ENCODE results near the gene EHD4.

EHD4 gene

DNA sequence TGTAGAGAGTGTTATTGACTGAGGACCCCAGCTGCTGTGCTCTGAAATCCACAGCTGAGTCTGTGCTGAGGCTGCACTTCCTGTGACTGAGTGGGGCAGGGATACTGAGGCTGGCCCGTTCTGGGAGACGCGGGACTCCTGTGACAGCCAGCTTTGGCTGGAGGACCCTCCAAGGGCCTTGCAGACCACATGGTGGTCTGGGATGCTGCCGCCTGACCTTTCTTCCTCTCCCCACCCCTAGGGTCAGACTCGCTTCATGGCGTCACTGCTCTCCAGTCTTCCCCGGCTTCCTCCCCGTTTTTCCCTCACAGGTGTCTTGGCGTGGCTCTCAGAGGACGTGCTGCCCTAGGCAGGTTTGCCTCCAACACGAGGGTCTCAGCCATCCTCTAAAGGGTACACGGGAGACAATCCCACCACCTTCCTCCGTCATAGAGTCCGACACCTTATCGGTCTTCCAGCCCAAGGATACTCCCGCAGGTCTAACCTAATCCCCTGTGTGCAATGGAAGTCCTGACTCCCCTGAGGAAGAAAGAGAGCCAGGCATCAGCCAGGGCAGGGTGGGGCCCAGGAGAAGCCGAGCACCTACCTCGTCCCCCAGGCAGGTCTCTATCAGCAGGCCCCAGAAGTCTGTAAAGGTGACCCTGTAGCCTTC lies 19.9 kb upstream of the EHD4 start:
- Histone ChIP-seq H3K79me2 (ENCODE audit: insufficient read depth, low read length) (no peaks in the 10 kb centered on the region), H2AFZ (ENCODE audit: low read length) (no peak overlapping the region)

DNA sequence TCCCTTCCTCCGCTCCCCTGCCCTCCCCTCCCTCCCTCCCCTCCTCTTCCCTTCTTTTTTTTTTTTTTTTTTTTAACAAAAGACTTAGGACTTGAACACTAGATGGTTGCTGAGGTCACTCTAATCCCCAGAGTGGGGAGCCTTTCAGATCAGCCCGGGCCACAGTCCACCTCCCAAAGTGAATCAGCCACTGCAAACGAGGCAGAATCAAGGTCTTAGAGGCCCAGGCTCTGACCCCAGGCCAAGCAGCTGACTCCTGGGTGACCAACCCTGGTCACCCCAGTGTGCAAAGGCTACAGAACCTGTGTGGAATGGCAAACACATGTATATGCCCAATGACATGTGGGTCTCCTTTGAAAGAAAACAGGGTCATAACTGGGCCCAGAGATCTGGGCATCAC lies 18.3 kb upstream of the EHD4 start:
- H3K36me3 ChIP-seq (ENCODE audit: insufficient read depth, low read length), result no peaks in the 10 kb centered on the region
- TF ChIP-seq, protein P1, sequence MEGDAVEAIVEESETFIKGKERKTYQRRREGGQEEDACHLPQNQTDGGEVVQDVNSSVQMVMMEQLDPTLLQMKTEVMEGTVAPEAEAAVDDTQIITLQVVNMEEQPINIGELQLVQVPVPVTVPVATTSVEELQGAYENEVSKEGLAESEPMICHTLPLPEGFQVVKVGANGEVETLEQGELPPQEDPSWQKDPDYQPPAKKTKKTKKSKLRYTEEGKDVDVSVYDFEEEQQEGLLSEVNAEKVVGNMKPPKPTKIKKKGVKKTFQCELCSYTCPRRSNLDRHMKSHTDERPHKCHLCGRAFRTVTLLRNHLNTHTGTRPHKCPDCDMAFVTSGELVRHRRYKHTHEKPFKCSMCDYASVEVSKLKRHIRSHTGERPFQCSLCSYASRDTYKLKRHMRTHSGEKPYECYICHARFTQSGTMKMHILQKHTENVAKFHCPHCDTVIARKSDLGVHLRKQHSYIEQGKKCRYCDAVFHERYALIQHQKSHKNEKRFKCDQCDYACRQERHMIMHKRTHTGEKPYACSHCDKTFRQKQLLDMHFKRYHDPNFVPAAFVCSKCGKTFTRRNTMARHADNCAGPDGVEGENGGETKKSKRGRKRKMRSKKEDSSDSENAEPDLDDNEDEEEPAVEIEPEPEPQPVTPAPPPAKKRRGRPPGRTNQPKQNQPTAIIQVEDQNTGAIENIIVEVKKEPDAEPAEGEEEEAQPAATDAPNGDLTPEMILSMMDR (conservative IDR thresholded peaks at IDR 0.05; ENCODE audit: low read length), result no peak
- TF ChIP-seq EZH2phosphoT487 (IDR thresholded peaks at IDR 0.05; ENCODE audit: borderline replicate concordance), result no peak
- no peak overlapping the region for H3K4me2 ChIP-seq (ENCODE audit: low read depth, low read length, poor library complexity, severe bottlenecking)
- H3K9me2 ChIP-seq (replicated peaks; ENCODE audit: low read depth, low read length), result no peaks in the 10 kb centered on the region
- H3K79me2 ChIP-seq (ENCODE audit: insufficient read depth, low read length), result no peaks in the 10 kb centered on the region
- H4K20me1 ChIP-seq (ENCODE audit: insufficient read depth, low read length, poor library complexity, severe bottlenecking), result no peaks in the 10 kb centered on the region
- H2AFZ ChIP-seq (ENCODE audit: low read length), result no peak overlapping the region
- H3K4me1 ChIP-seq (ENCODE audit: insufficient read depth, low read length, poor library complexity, severe bottlenecking), result no peaks in the 10 kb centered on the region
- H3K27me3 ChIP-seq (ENCODE audit: insufficient read depth, low read length, poor library complexity, severe bottlenecking), result no peaks in the 10 kb centered on the region
- no peak overlapping the region for H3K4me3 ChIP-seq (ENCODE audit: low read length, poor library complexity, severe bottlenecking)
- H3K9ac ChIP-seq (ENCODE audit: low read depth, low read length, poor library complexity, severe bottlenecking), result no peak overlapping the region
- no peaks in the 10 kb centered on the region for H3K9me3 ChIP-seq (ENCODE audit: insufficient read depth, low read depth, low read length)
- no peaks in the 10 kb centered on the region for H3F3A ChIP-seq (ENCODE audit: low read depth)

More for the DNA sequence above, 19.9 kb upstream of the EHD4 start:
- TF ChIP-seq, protein P1 (conservative IDR thresholded peaks at IDR 0.05; ENCODE audit: low read length), result no peak
- TF ChIP-seq EZH2phosphoT487 (IDR thresholded peaks at IDR 0.05; ENCODE audit: borderline replicate concordance), result no peak
- Histone ChIP-seq H4K20me1 (ENCODE audit: insufficient read depth, low read length, poor library complexity, severe bottlenecking) (no peaks in the 10 kb centered on the region), H3K4me2 (ENCODE audit: low read depth, low read length, poor library complexity, severe bottlenecking) (no peak overlapping the region), H3K27me3 (ENCODE audit: insufficient read depth, low read length, poor library complexity, severe bottlenecking) (no peaks in the 10 kb centered on the region), H3K9me3 (ENCODE audit: insufficient read depth, low read depth, low read length) (no peaks in the 10 kb centered on the region), H3F3A (ENCODE audit: low read depth) (no peaks in the 10 kb centered on the region), H3K4me3 (ENCODE audit: low read length, poor library complexity, severe bottlenecking) (no peak overlapping the region), H3K9ac (ENCODE audit: low read depth, low read length, poor library complexity, severe bottlenecking) (no peak overlapping the region), H3K4me1 (ENCODE audit: insufficient read depth, low read length, poor library complexity, severe bottlenecking) (no peaks in the 10 kb centered on the region), H3K36me3 (ENCODE audit: insufficient read depth, low read length) (no peaks in the 10 kb centered on the region), H3K9me2 (replicated peaks; ENCODE audit: low read depth, low read length) (no peaks in the 10 kb centered on the region)

DNA sequence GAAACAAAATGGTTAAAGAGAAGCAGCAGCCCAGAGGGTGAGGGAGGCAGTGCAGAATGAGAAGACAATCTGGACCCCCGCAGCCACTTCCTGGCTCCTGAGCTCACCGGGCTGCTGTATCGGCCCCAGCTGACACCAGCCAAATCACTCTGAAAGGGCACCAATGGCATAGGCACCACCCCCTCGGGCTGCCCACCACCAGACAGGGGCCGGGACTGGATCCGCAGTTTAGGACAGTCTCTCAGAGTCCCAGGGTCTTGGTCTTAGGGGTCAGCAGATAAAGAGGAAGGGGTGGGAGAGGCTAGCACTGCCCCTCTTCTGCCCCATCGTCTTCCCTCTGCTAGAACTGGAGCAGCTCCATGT lies 17.9 kb upstream of the EHD4 start:
- no peaks in the 10 kb centered on the region for H3K9me3 ChIP-seq (ENCODE audit: insufficient read depth, low read depth, low read length)
- no peak overlapping the region for H3K4me2 ChIP-seq (ENCODE audit: low read depth, low read length, poor library complexity, severe bottlenecking)
- H3K4me1 ChIP-seq (ENCODE audit: insufficient read depth, low read length, poor library complexity, severe bottlenecking), result no peaks in the 10 kb centered on the region
- no peaks in the 10 kb centered on the region for H4K20me1 ChIP-seq (ENCODE audit: insufficient read depth, low read length, poor library complexity, severe bottlenecking)
- H2AFZ ChIP-seq (ENCODE audit: low read length), result no peak overlapping the region
- H3K9me2 ChIP-seq (replicated peaks; ENCODE audit: low read depth, low read length), result no peaks in the 10 kb centered on the region
- no peak overlapping the region for H3K4me3 ChIP-seq (ENCODE audit: low read length, poor library complexity, severe bottlenecking)
- no peak overlapping the region for H3K9ac ChIP-seq (ENCODE audit: low read depth, low read length, poor library complexity, severe bottlenecking)
- TF ChIP-seq, protein P1 (conservative IDR thresholded peaks at IDR 0.05; ENCODE audit: low read length), result no peak
- TF ChIP-seq EZH2phosphoT487 (IDR thresholded peaks at IDR 0.05; ENCODE audit: borderline replicate concordance), result no peak
- H3K36me3 ChIP-seq (ENCODE audit: insufficient read depth, low read length), result no peaks in the 10 kb centered on the region
- H3K27me3 ChIP-seq (ENCODE audit: insufficient read depth, low read length, poor library complexity, severe bottlenecking), result no peaks in the 10 kb centered on the region
- no peaks in the 10 kb centered on the region for H3F3A ChIP-seq (ENCODE audit: low read depth)
- H3K79me2 ChIP-seq (ENCODE audit: insufficient read depth, low read length), result no peaks in the 10 kb centered on the region

Data from Loucy (cell line).